RCC 7860 (cell line): ENCODE results near the gene IL22.
A peak's percentile ranks its signal among the peaks of the same experiment; 100 is the strongest.
"Not testable (repeated sequence)": the region's sequence is repeated elsewhere in the genome, so short reads cannot be mapped to it uniquely, and the experiment has no call there.

Experiments
- DNase-seq: peaks from one replicate; pipeline ENCODE4 v3.0.0-alpha.2; 2015; ENCODE audit warnings: low spot score
- FAIRE-seq: peaks from 2 replicates; lab custom pipeline; 2012; peaks lifted over from hg19 to GRCh38; lab: Jason Lieb, UNC

IL22 gene

GRCh38 chr12:68231691-68232090 lies 21.7 kb downstream of the IL22 start:
- no peak for DNase-seq

GRCh38 chr12:68231229-68231628 lies 22.2 kb downstream of the IL22 start:
- FAIRE-seq (no peak), DNase-seq (no peak)

More at GRCh38 chr12:68231691-68232090, 21.7 kb downstream of the IL22 start:
- no peak for FAIRE-seq

GRCh38 chr12:68229956-68230355 lies 23.4 kb downstream of the IL22 start:
- DNase-seq = no peak
- no peak for FAIRE-seq

- DNase-seq (no peak), FAIRE-seq (no peak)
Measured at GRCh38 chr12:68227356-68227755, 26.0 kb downstream of the IL22 start.

- no peak for FAIRE-seq
- no peak for DNase-seq
Measured at GRCh38 chr12:68225576-68226476, 27.6 kb downstream of the IL22 start, which contains the start of gene IL26. IL26 (minus strand) TSS chr12:68225810; CDS start chr12:68225756, 54 bp downstream.

GRCh38 chr12:68224613-68225285 lies 28.7 kb downstream of the IL22 start:
- DNase-seq (no peak), FAIRE-seq (no peak)

GRCh38 chr12:68223067-68223747 lies 30.2 kb downstream of the IL22 start:
- DNase-seq (peak; percentile 60), FAIRE-seq (peak; percentile 67)

- FAIRE-seq (no peak), DNase-seq (no peak)
Measured at GRCh38 chr12:68222326-68222725, 31.1 kb downstream of the IL22 start.

GRCh38 chr12:68221497-68221896 lies 31.9 kb downstream of the IL22 start:
- DNase-seq (no peak), FAIRE-seq (no peak)

GRCh38 chr12:68210875-68211274 lies 42.5 kb downstream of the IL22 start:
- DNase-seq (no peak), FAIRE-seq (no peak)

GRCh38 chr12:68209048-68209728 lies 44.2 kb downstream of the IL22 start:
- DNase-seq, FAIRE-seq: not testable (repeated sequence)

GRCh38 chr12:68207276-68207675 lies 46.1 kb downstream of the IL22 start:
- FAIRE-seq = no peak
- no peak for DNase-seq

- DNase-seq = no peak
- no peak for FAIRE-seq
Measured at GRCh38 chr12:68206446-68206845, 47.0 kb downstream of the IL22 start.

- FAIRE-seq (no peak), DNase-seq (no peak)
Measured at GRCh38 chr12:68203460-68203875, 49.9 kb downstream of the IL22 start.

- DNase-seq = peak; percentile 16
- FAIRE-seq = no peak
Measured at GRCh38 chr12:68200854-68201253, 52.5 kb downstream of the IL22 start.

- no peak for FAIRE-seq
- DNase-seq = no peak
Measured at GRCh38 chr12:68199127-68199526, 54.3 kb downstream of the IL22 start.

- FAIRE-seq = no peak
Measured at GRCh38 chr12:68198507-68199086, 54.8 kb downstream of the IL22 start.

More at GRCh38 chr12:68198507-68199086, 54.8 kb downstream of the IL22 start:
- DNase-seq = no peak
